Nephron (organoid): ENCODE results near the gene TIMM13.
"Not testable (repeated sequence)": the region's sequence is repeated elsewhere in the genome, so short reads cannot be mapped to it uniquely, and the experiment has no call there.

Source experiments
- H3K27ac Mint-ChIP-seq, 3 experiments: 2 replicates each; pipeline ENCODE4 v1.8.0; 2020; ENCODE audit warnings: mixed read lengths in 3 of 3, mild to moderate bottlenecking in 2 of 3, moderate library complexity in 1 of 3
- H3K27me3 Mint-ChIP-seq: 2 replicates; pipeline ENCODE4 v1.8.0; 2021; ENCODE audit warnings: low read depth, mild to moderate bottlenecking, moderate library complexity, mixed read lengths
- H3K36me3 Mint-ChIP-seq: 2 replicates; pipeline ENCODE4 v1.8.0; 2020; ENCODE audit warnings: low read depth, mixed read lengths
- H3K4me1 Mint-ChIP-seq: 2 replicates; pipeline ENCODE4 v1.8.0; 2020; ENCODE audit warnings: mixed read lengths
- H3K4me3 Mint-ChIP-seq, 3 experiments: 2 replicates each; pipeline ENCODE4 v1.8.0; 2020; ENCODE audit warnings: mild to moderate bottlenecking in 3 of 3, mixed read lengths in 3 of 3, moderate library complexity in 2 of 3
- H3K9me3 Mint-ChIP-seq: 2 replicates; pipeline ENCODE4 v1.8.0; 2020; ENCODE audit warnings: mixed read lengths
- CTCF ChIP-seq, 3 experiments: fragments of 200-600 bp; sonication (generic); IDR thresholded peaks; one replicate each; pipeline ENCODE4 v1.5.0; 2021; ENCODE audit warnings: antibody characterized with exemption in 3 of 3; ENCODE audit not compliant: unreplicated experiment in 3 of 3

TIMM13 gene

GRCh38 chr19:2408247-2408646 lies 19.1 kb downstream of the TIMM13 start:
- no peaks in the 10 kb centered on the region for H3K27me3 Mint-ChIP-seq
- H3K27ac Mint-ChIP-seq: no peak overlapping the region
- no peaks in the 10 kb centered on the region for H3K4me1 Mint-ChIP-seq
- H3K4me3 Mint-ChIP-seq: no peak overlapping the region
- H3K9me3 Mint-ChIP-seq: peaks cover 17% of the 10 kb centered on the region
- H3K36me3 Mint-ChIP-seq: peaks cover 3% of the 10 kb centered on the region
- no peak for TF ChIP-seq CTCF (IDR thresholded peaks at IDR 0.05; ENCODE audit: unreplicated experiment in 3 of 3)

- H3K36me3 Mint-ChIP-seq: peaks cover 3% of the 10 kb centered on the region
- H3K4me1 Mint-ChIP-seq: no peaks in the 10 kb centered on the region
- H3K9me3 Mint-ChIP-seq: peaks cover 7% of the 10 kb centered on the region
- H3K27ac Mint-ChIP-seq: no peak overlapping the region
- no peaks in the 10 kb centered on the region for H3K27me3 Mint-ChIP-seq
- no peak for TF ChIP-seq CTCF (IDR thresholded peaks at IDR 0.05; ENCODE audit: unreplicated experiment in 3 of 3)
- no peak overlapping the region for H3K4me3 Mint-ChIP-seq
Measured at GRCh38 chr19:2399582-2399981, 27.8 kb downstream of the TIMM13 start.

- peaks cover 3% of the 10 kb centered on the region for H3K36me3 Mint-ChIP-seq
- TF ChIP-seq CTCF (IDR thresholded peaks at IDR 0.05; ENCODE audit: unreplicated experiment in 3 of 3): no peak
- H3K4me1 Mint-ChIP-seq: no peaks in the 10 kb centered on the region
- peaks cover 3% of the 10 kb centered on the region for H3K27me3 Mint-ChIP-seq
- H3K9me3 Mint-ChIP-seq: peaks cover 4% of the 10 kb centered on the region
- no peak overlapping the region for H3K4me3 Mint-ChIP-seq
- no peak overlapping the region for H3K27ac Mint-ChIP-seq
Measured at GRCh38 chr19:2398735-2399305, 28.6 kb downstream of the TIMM13 start.

- H3K27me3 Mint-ChIP-seq, H3K4me3 Mint-ChIP-seq, H3K27ac Mint-ChIP-seq, H3K9me3 Mint-ChIP-seq, H3K36me3 Mint-ChIP-seq, H3K4me1 Mint-ChIP-seq: not testable (repeated sequence)
Measured at GRCh38 chr19:2397173-2397572, 30.2 kb downstream of the TIMM13 start.

- H3K27me3 Mint-ChIP-seq, H3K36me3 Mint-ChIP-seq, H3K27ac Mint-ChIP-seq, H3K4me3 Mint-ChIP-seq, H3K9me3 Mint-ChIP-seq, H3K4me1 Mint-ChIP-seq: not testable (repeated sequence)
Measured at GRCh38 chr19:2395293-2395829, 32.0 kb downstream of the TIMM13 start.

GRCh38 chr19:2394442-2395292 lies 32.7 kb downstream of the TIMM13 start:
- Mint-ChIP-seq H3K9me3 (peaks cover 4% of the 10 kb centered on the region), H3K4me1 (peaks cover 4% of the 10 kb centered on the region), H3K27me3 (peaks cover 10% of the 10 kb centered on the region), H3K36me3 (no peaks in the 10 kb centered on the region), H3K27ac (no peak overlapping the region), H3K4me3 (no peak overlapping the region)
- TF ChIP-seq CTCF (IDR thresholded peaks at IDR 0.05; ENCODE audit: unreplicated experiment in 3 of 3): no peak

- Mint-ChIP-seq H3K9me3 (peaks cover 4% of the 10 kb centered on the region), H3K4me3 (no peak overlapping the region), H3K36me3 (no peaks in the 10 kb centered on the region), H3K27me3 (peaks cover 16% of the 10 kb centered on the region), H3K4me1 (peaks cover 4% of the 10 kb centered on the region), H3K27ac (no peak overlapping the region)
- no peak for TF ChIP-seq CTCF (IDR thresholded peaks at IDR 0.05; ENCODE audit: unreplicated experiment in 3 of 3)
Measured at GRCh38 chr19:2394054-2394441, 33.3 kb downstream of the TIMM13 start.

GRCh38 chr19:2392899-2393298 lies 34.5 kb downstream of the TIMM13 start:
- H3K4me1 Mint-ChIP-seq, H3K36me3 Mint-ChIP-seq: not testable (repeated sequence)

More at GRCh38 chr19:2392899-2393298, 34.5 kb downstream of the TIMM13 start:
- H3K27ac Mint-ChIP-seq, H3K4me3 Mint-ChIP-seq, H3K9me3 Mint-ChIP-seq: not testable (repeated sequence)
- H3K27me3 Mint-ChIP-seq: peaks cover 19% of the 10 kb centered on the region
